Transverse colon (tissue), 4 donors: ENCODE results near the gene CTSV. TPM values are rescaled to one million over a fixed set of nuclear protein-coding genes. Genes with fewer than 3 reads are reported as not detected.
"Not testable (repeated sequence)": the region's sequence is repeated elsewhere in the genome, so short reads cannot be mapped to it uniquely, and the experiment has no call there.

Experiments
- DNase-seq: peaks from one replicate; pipeline ENCODE4 v3.0.0-alpha.2; 2019
- H3K27ac ChIP-seq, 4 donors: fragments of 200-600 bp; sonication (generic); 2 replicates each; pipeline ENCODE4 v1.5.1; 2016 to 2018; ENCODE audit warnings: inconsistent platforms in 4 of 4
- H3K27me3 ChIP-seq: fragments of 200-600 bp; sonication (generic); 2 replicates; pipeline ENCODE4 v1.5.1; 2017; ENCODE audit warnings: inconsistent platforms
- H3K36me3 ChIP-seq, 4 donors: fragments of 200-600 bp; sonication (generic); 2 replicates each; pipeline ENCODE4 v1.5.1; 2017 to 2019; ENCODE audit warnings: inconsistent platforms in 4 of 4
- H3K4me1 ChIP-seq, 4 donors: fragments of 200-600 bp; sonication (generic); 2 replicates each; pipeline ENCODE4 v1.5.1; 2017 to 2020; ENCODE audit warnings: inconsistent platforms in 4 of 4
- H3K4me3 ChIP-seq, 4 donors: fragments of 200-600 bp; sonication (generic); 1 replicate in 1 of 4; 2 replicates in 3 of 4; pipeline versions ENCODE4 v1.5.1 to v1.6.1; 2017 to 2019; ENCODE audit warnings: inconsistent platforms in 4 of 4
- H3K9me3 ChIP-seq, 2 donors: fragments of 200-600 bp; sonication (generic); 2 replicates each; pipeline ENCODE4 v1.5.1; 2017 to 2019; ENCODE audit warnings: inconsistent platforms in 2 of 2
- CTCF ChIP-seq, 5 experiments: fragments of 200-600 bp in 3 of 5; fragments of 450-650 bp in 2 of 5; sonication (generic) in 3 of 5; IDR thresholded peaks; 1 replicate in 2 of 5; 2 replicates in 3 of 5; pipeline ENCODE4 v1.5.1; 2016 to 2017; ENCODE audit warnings: antibody characterized with exemption in 5 of 5, inconsistent platforms in 3 of 5, mild to moderate bottlenecking in 2 of 5, moderate library complexity in 1 of 5
- EP300 ChIP-seq: sonication (generic); formaldehyde crosslinking; IDR thresholded peaks from one replicate; pipeline ENCODE4 v1.6.1; 2017; ENCODE audit warnings: antibody characterized with exemption, low read depth
- POLR2A ChIP-seq: fragments of 450-650 bp; IDR thresholded peaks from one replicate; pipeline ENCODE4 v1.6.1; 2016; ENCODE audit warnings: antibody characterized with exemption, mild to moderate bottlenecking, moderate library complexity
- POLR2AphosphoS5 ChIP-seq, 3 donors: sonication (generic); formaldehyde crosslinking; IDR thresholded peaks; one replicate each; pipeline ENCODE4 v1.6.1; 2016; ENCODE audit warnings: antibody characterized with exemption in 3 of 3
- WGBS, 2 donors: methylation state at CpG; one replicate each; pipeline ENCODE4 v1.1.5; 2018; ENCODE audit warnings: low coverage in 1 of 2; 5-methylcytosine and 5-hydroxymethylcytosine counted together
- in situ Hi-C, 4 donors: fragments of 200-750 bp; cut with MboI; loops; one replicate each; pipeline versions ENCODE4 v1.15.0 to v1.15.1; 2017; ENCODE audit warnings: low sequenced_read_pairs in 3 of 4, low pct_ligation_motif_present in 1 of 4, low pct_unique_long_range_greater_than_20kb in 1 of 4
- intact Hi-C: fragments of 100-400 bp; cut with DNase I; formaldehyde crosslinking; loops from one replicate; pipeline ENCODE4 v1.15.1; 2023; ENCODE audit warnings: low total_unique reads
- total RNA-seq, 4 donors: library from RNA; depleted of rRNA; stranded (reverse); fragments of >200 nt; gene quantifications; one replicate each; pipeline ENCODE4 v1.1.0, GENCODE V29; 2016

CTSV gene
- total RNA-seq, 4 donors from 2014 or later: 0.37 to 6.3 (median 4.8) TPM; not detected in 1

- intact Hi-C loops (no loop called here), in situ Hi-C loops (no loop called here)
- no peaks in the 10 kb centered on the region for H3K9me3 ChIP-seq
- no peaks in the 10 kb centered on the region for H3K27me3 ChIP-seq
- 87% methylated on average over 3 of the region's 3 CpGs; no CpG with 5 or more reads in 1 of the 2 donors for WGBS, 2 donors
- no peak overlapping the region for H3K27ac ChIP-seq
- H3K36me3 ChIP-seq: no peaks in the 10 kb centered on the region
- H3K4me3 ChIP-seq: no peak overlapping the region
- H3K4me1 ChIP-seq: no peaks in the 10 kb centered on the region
- TF ChIP-seq POLR2AphosphoS5 (IDR thresholded peaks at IDR 0.05): no peak
- no peak for TF ChIP-seq EP300
- TF ChIP-seq CTCF (IDR thresholded peaks at IDR 0.05): no peak
- TF ChIP-seq POLR2A: no peak
- DNase-seq: no peak
Observed at GRCh38 chr9:97060796-97061195, 21.9 kb upstream of the CTSV start.

- Histone ChIP-seq H3K27me3 (peaks cover 6% of the 10 kb centered on the region), H3K27ac (no peak overlapping the region), H3K36me3 (no peaks in the 10 kb centered on the region), H3K4me1 (no peaks in the 10 kb centered on the region), H3K9me3 (no peaks in the 10 kb centered on the region), H3K4me3 (no peak overlapping the region)
- no peak for TF ChIP-seq POLR2A
- in situ Hi-C loops: no loop called here
- 50 to 55% methylated on average over 3 of the region's 3 CpGs for WGBS, 2 donors
- intact Hi-C loops: no loop called here
- no peak for DNase-seq
Observed at GRCh38 chr9:97059626-97060025, 20.7 kb upstream of the CTSV start.

- no peaks in the 10 kb centered on the region for H3K36me3 ChIP-seq
- no peak overlapping the region for H3K4me3 ChIP-seq
- DNase-seq: no peak
- intact Hi-C loops: no loop called here
- TF ChIP-seq EP300: no peak
- TF ChIP-seq POLR2A: no peak
- H3K4me1 ChIP-seq: no peaks in the 10 kb centered on the region
- H3K9me3 ChIP-seq: no peaks in the 10 kb centered on the region
- in situ Hi-C loops: no loop called here
- 88% methylated on average over 5 of the region's 5 CpGs; no CpG with 5 or more reads in 1 of the 2 donors for WGBS, 2 donors
- H3K27me3 ChIP-seq: peaks cover 21% of the 10 kb centered on the region
- H3K27ac ChIP-seq: no peak overlapping the region
Observed at GRCh38 chr9:97057651-97058050, 18.7 kb upstream of the CTSV start.

- H3K27ac ChIP-seq, H3K4me3 ChIP-seq, intact Hi-C loops, in situ Hi-C loops, H3K9me3 ChIP-seq, H3K36me3 ChIP-seq, H3K4me1 ChIP-seq, DNase-seq: not testable (repeated sequence)
- 60 to 91% methylated on average over 1 to 11 of the region's 13 CpGs for WGBS, 2 donors
- peaks cover 21% of the 10 kb centered on the region for H3K27me3 ChIP-seq
Observed at GRCh38 chr9:97055891-97056290, 16.9 kb upstream of the CTSV start.

- no peak overlapping the region for H3K27ac ChIP-seq
- H3K36me3 ChIP-seq: no peaks in the 10 kb centered on the region
- no peaks in the 10 kb centered on the region for H3K4me1 ChIP-seq
- 55% methylated on average over 3 of the region's 3 CpGs; no CpG with 5 or more reads in 1 of the 2 donors for WGBS, 2 donors
- in situ Hi-C loops: no loop called here
- H3K27me3 ChIP-seq: peaks cover 21% of the 10 kb centered on the region
- H3K4me3 ChIP-seq: no peak overlapping the region
- intact Hi-C loops: no loop called here
- TF ChIP-seq POLR2AphosphoS5 (IDR thresholded peaks at IDR 0.05) (no peak), CTCF (IDR thresholded peaks at IDR 0.05) (no peak), POLR2A (no peak), EP300 (no peak)
- DNase-seq: no peak
- no peaks in the 10 kb centered on the region for H3K9me3 ChIP-seq
Observed at GRCh38 chr9:97053717-97054116, 14.8 kb upstream of the CTSV start.

GRCh38 chr9:97052735-97053134 is 13.8 kb upstream of the CTSV start:
- no peaks in the 10 kb centered on the region for H3K4me1 ChIP-seq
- DNase-seq: no peak
- WGBS, 2 donors: 63 to 100% methylated on average over 1 to 2 of the region's 2 CpGs
- intact Hi-C loops (no loop called here), in situ Hi-C loops (no loop called here)
- H3K36me3 ChIP-seq: no peaks in the 10 kb centered on the region
- no peak overlapping the region for H3K27ac ChIP-seq
- no peak for TF ChIP-seq CTCF (IDR thresholded peaks at IDR 0.05)
- no peak for TF ChIP-seq POLR2A
- no peak for TF ChIP-seq POLR2AphosphoS5 (IDR thresholded peaks at IDR 0.05)
- no peak for TF ChIP-seq EP300
- peaks cover 21% of the 10 kb centered on the region for H3K27me3 ChIP-seq
- no peak overlapping the region for H3K4me3 ChIP-seq
- no peaks in the 10 kb centered on the region for H3K9me3 ChIP-seq
